Loucy (cell line): Measurements from ENCODE around the gene DNAJB9.

ENCODE experiments used
- H2AFZ ChIP-seq: fragments of 200-600 bp; sonication (generic); 2 replicates; pipeline ENCODE4 v1.6.0; 2016; ENCODE audit warnings: antibody characterized with exemption, mild to moderate bottlenecking, low read length, moderate library complexity
- H3F3A ChIP-seq: fragments of 200-600 bp; 2 replicates; pipeline ENCODE4 v1.6.0; 2016; ENCODE audit warnings: antibody characterized with exemption, low read depth, mild to moderate bottlenecking
- H3K27me3 ChIP-seq: fragments of 200-600 bp; sonication (generic); 2 replicates; pipeline ENCODE4 v1.6.1; 2014; ENCODE audit warnings: low read length, mild to moderate bottlenecking; ENCODE audit not compliant: insufficient read depth, poor library complexity, severe bottlenecking
- H3K36me3 ChIP-seq: fragments of 200-600 bp; sonication (generic); 2 replicates; pipeline ENCODE4 v1.6.1; 2016; ENCODE audit warnings: low read length; ENCODE audit not compliant: insufficient read depth
- H3K4me1 ChIP-seq: fragments of 200-600 bp; sonication (generic); 2 replicates; pipeline ENCODE4 v1.5.1; 2014; ENCODE audit warnings: low read length, mild to moderate bottlenecking; ENCODE audit not compliant: insufficient read depth, poor library complexity, severe bottlenecking
- H3K4me2 ChIP-seq: fragments of 200-600 bp; sonication (generic); 2 replicates; pipeline ENCODE4 v1.6.0; 2014; ENCODE audit warnings: antibody characterized with exemption, low read length, low read depth, mild to moderate bottlenecking; ENCODE audit not compliant: poor library complexity, severe bottlenecking
- H3K4me3 ChIP-seq: fragments of 200-600 bp; sonication (generic); 2 replicates; pipeline ENCODE4 v1.5.1; 2014; ENCODE audit warnings: low read length, mild to moderate bottlenecking, mixed read lengths; ENCODE audit not compliant: poor library complexity, severe bottlenecking
- H3K79me2 ChIP-seq: fragments of 200-600 bp; sonication (generic); 2 replicates; pipeline ENCODE4 v1.6.1; 2014; ENCODE audit warnings: low read length; ENCODE audit not compliant: insufficient read depth
- H3K9ac ChIP-seq: fragments of 200-600 bp; sonication (generic); 2 replicates; pipeline ENCODE4 v1.6.0; 2014; ENCODE audit warnings: mild to moderate bottlenecking, low read depth, low read length, moderate library complexity; ENCODE audit not compliant: poor library complexity, severe bottlenecking
- H3K9me2 ChIP-seq: fragments of 200-600 bp; sonication (generic); replicated peaks from 2 replicates; pipeline ENCODE4 v1.6.1; 2016; ENCODE audit warnings: low read depth, low read length, mixed read lengths
- H3K9me3 ChIP-seq: fragments of 200-600 bp; sonication (generic); 2 replicates; pipeline ENCODE4 v1.6.1; 2014; ENCODE audit warnings: mild to moderate bottlenecking, antibody characterized with exemption, low read length, low read depth; ENCODE audit not compliant: insufficient read depth
- H4K20me1 ChIP-seq: fragments of 200-600 bp; sonication (generic); 2 replicates; pipeline ENCODE4 v1.6.0; 2014; ENCODE audit warnings: antibody characterized with exemption, low read length, mild to moderate bottlenecking; ENCODE audit not compliant: insufficient read depth, poor library complexity, severe bottlenecking
- EZH2phosphoT487 ChIP-seq: fragments of 200-600 bp; IDR thresholded peaks from 2 replicates; pipeline ENCODE4 v1.6.1; 2018; ENCODE audit warnings: antibody characterized with exemption, mild to moderate bottlenecking, moderate library complexity, borderline replicate concordance
- TF ChIP-seq, protein P1 (sequence below): fragments of 200-600 bp; sonication (generic); conservative IDR thresholded peaks from 2 replicates; pipeline ENCODE4 v1.5.1; 2014; ENCODE audit warnings: mild to moderate bottlenecking, antibody characterized with exemption, low read length

The DNAJB9 gene

DNA sequence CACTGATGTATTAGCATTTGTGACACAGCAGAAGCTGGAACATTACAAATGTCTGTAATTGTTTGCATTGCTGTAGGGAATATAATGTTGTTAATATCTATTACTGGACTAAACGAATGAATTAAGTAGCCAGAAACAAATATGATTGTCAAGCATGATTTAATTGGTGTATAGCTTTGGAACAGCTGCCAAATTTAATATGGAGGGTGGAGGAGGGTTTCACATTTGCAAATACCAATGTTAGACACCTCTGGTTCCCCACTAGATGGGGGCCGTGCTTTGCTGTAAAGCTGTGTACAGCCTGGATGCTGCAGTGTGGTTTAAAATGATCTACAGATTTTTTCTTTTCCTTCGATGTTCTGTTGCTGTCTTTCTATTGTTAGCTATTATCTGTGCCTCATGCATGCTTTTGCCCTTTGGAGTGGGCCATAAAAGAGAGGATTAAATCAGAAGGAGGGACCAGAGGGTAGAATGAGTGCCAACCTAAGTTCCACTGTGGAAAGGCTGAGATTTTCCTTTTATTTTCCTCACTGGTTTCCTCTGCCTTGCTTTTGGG is 23.1 kb downstream of the DNAJB9 start:
- no peaks in the 10 kb centered on the region for H3F3A ChIP-seq
- H4K20me1 ChIP-seq = no peaks in the 10 kb centered on the region
- no peaks in the 10 kb centered on the region for H3K9me3 ChIP-seq
- TF ChIP-seq EZH2phosphoT487 = no peak
- TF ChIP-seq, protein P1, sequence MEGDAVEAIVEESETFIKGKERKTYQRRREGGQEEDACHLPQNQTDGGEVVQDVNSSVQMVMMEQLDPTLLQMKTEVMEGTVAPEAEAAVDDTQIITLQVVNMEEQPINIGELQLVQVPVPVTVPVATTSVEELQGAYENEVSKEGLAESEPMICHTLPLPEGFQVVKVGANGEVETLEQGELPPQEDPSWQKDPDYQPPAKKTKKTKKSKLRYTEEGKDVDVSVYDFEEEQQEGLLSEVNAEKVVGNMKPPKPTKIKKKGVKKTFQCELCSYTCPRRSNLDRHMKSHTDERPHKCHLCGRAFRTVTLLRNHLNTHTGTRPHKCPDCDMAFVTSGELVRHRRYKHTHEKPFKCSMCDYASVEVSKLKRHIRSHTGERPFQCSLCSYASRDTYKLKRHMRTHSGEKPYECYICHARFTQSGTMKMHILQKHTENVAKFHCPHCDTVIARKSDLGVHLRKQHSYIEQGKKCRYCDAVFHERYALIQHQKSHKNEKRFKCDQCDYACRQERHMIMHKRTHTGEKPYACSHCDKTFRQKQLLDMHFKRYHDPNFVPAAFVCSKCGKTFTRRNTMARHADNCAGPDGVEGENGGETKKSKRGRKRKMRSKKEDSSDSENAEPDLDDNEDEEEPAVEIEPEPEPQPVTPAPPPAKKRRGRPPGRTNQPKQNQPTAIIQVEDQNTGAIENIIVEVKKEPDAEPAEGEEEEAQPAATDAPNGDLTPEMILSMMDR = 0 out of 2 replicates have a peak, but pooled peaks have one; percentile 23
- no peak overlapping the region for H2AFZ ChIP-seq
- H3K9me2 ChIP-seq = no peaks in the 10 kb centered on the region
- no peaks in the 10 kb centered on the region for H3K27me3 ChIP-seq
- H3K36me3 ChIP-seq = no peaks in the 10 kb centered on the region
- H3K9ac ChIP-seq = no peak overlapping the region
- H3K4me1 ChIP-seq = no peaks in the 10 kb centered on the region
- H3K4me3 ChIP-seq = no peak overlapping the region
- no peak overlapping the region for H3K4me2 ChIP-seq
- no peaks in the 10 kb centered on the region for H3K79me2 ChIP-seq

DNA sequence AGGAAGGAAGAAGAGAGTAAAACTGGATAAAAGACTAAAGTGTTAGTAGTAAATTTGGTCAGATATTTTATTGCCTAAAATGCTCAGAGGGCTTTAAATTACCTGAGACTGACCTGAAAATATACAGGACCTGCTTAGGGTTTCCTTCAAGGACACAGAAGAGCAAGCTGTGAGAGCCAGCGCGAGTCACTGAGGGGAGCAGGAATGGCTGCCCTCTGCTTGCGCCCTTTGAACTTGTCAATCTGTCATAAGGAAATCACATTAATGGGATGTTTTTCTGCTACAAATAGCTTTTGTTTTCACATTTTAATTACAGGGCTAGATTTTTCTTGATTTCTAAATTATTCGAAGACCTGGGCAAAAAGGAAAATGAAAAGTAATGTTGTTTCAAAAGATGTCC is 26.9 kb downstream of the DNAJB9 start:
- no peak overlapping the region for H2AFZ ChIP-seq
- H3F3A ChIP-seq = no peaks in the 10 kb centered on the region
- H3K4me3 ChIP-seq = no peak overlapping the region
- no peaks in the 10 kb centered on the region for H4K20me1 ChIP-seq
- TF ChIP-seq, protein P1 = no peak
- TF ChIP-seq EZH2phosphoT487 = no peak
- no peak overlapping the region for H3K9ac ChIP-seq
- H3K9me2 ChIP-seq = no peaks in the 10 kb centered on the region
- H3K27me3 ChIP-seq = no peaks in the 10 kb centered on the region
- no peaks in the 10 kb centered on the region for H3K4me1 ChIP-seq
- no peaks in the 10 kb centered on the region for H3K36me3 ChIP-seq
- H3K9me3 ChIP-seq = no peaks in the 10 kb centered on the region
- H3K79me2 ChIP-seq = no peaks in the 10 kb centered on the region
- no peak overlapping the region for H3K4me2 ChIP-seq

DNA sequence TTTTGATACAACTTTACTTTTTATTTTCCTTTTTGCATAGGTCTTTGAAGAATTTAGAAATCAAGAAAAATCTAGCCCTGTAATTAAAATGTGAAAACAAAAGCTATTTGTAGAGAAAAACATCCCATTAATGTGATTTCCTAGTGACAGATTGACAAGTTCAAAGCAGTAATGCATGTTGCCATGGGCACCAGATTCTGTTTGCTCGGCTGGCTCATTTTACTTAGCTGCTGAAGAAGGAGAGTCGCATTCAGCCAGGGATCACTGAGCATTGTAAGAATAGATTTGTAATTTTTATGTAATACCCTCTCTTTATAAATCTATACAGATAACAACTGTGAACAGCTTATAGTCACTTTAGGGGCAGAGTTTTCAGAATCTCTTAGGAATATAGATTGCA is 28.5 kb downstream of the DNAJB9 start:
- no peaks in the 10 kb centered on the region for H3K9me2 ChIP-seq
- no peak overlapping the region for H2AFZ ChIP-seq
- H4K20me1 ChIP-seq = no peaks in the 10 kb centered on the region
- H3K36me3 ChIP-seq = no peaks in the 10 kb centered on the region
- H3K4me1 ChIP-seq = no peaks in the 10 kb centered on the region
- H3F3A ChIP-seq = no peaks in the 10 kb centered on the region
- no peaks in the 10 kb centered on the region for H3K9me3 ChIP-seq
- H3K79me2 ChIP-seq = no peaks in the 10 kb centered on the region
- no peak overlapping the region for H3K9ac ChIP-seq
- no peak overlapping the region for H3K4me2 ChIP-seq
- TF ChIP-seq, protein P1 = no peak
- TF ChIP-seq EZH2phosphoT487 = no peak
- H3K4me3 ChIP-seq = no peak overlapping the region
- no peaks in the 10 kb centered on the region for H3K27me3 ChIP-seq
